Cardiac septum (tissue), 1 donor: ENCODE measurements around the gene TPGS2. TPM values are rescaled to one million over a fixed set of nuclear protein-coding genes. Genes with fewer than 3 reads are reported as not detected.

ENCODE experiments used
- DNase-seq: peaks from one replicate; pipeline ENCODE4 v3.0.0-alpha.2; 2020; ENCODE audit warnings: low spot score
- intact Hi-C: fragments of 100-400 bp; cut with DNase I; formaldehyde crosslinking; loops from one replicate; pipeline ENCODE4 v1.14.0; 2022
- total RNA-seq: library from RNA; stranded (reverse); fragmentation: NEBNext Ultra II Directional; extraction: Animal tissue kit (Norgen Biotek cat#: 25700); gene quantifications from one replicate; pipeline ENCODE4 v1.2.1, GENCODE V29; 2021
- donor health status: DM: no; HTN: no; CAD: no.

Gene TPGS2
- total RNA-seq, 1 donor from 2014 or later: 28.4 TPM

DNA sequence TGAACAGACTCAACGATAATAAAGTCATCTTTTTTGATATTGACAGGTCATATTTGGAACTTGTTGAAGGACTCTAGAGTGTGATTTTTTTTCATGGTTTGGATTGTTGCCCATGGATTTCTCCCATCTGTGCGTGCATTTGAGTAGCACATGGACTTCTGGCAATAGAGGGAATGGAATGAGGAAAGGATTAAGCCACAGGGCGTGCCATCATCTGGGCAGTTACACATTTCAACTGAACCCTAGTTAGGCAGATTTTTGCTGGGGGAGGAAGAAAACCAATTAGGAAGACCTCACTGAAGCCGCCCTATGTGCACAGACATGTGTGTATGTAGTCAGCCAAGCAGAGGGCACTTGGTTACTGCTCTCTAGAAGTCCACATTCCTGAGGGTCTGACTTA is 72.6 kb downstream of the TPGS2 start:
- DNase-seq: no peak
- intact Hi-C loops: loop anchor here (2.0 kb wide), 1 partner anchor 67 kb away; no protein-coding TSS in a partner anchor

DNA sequence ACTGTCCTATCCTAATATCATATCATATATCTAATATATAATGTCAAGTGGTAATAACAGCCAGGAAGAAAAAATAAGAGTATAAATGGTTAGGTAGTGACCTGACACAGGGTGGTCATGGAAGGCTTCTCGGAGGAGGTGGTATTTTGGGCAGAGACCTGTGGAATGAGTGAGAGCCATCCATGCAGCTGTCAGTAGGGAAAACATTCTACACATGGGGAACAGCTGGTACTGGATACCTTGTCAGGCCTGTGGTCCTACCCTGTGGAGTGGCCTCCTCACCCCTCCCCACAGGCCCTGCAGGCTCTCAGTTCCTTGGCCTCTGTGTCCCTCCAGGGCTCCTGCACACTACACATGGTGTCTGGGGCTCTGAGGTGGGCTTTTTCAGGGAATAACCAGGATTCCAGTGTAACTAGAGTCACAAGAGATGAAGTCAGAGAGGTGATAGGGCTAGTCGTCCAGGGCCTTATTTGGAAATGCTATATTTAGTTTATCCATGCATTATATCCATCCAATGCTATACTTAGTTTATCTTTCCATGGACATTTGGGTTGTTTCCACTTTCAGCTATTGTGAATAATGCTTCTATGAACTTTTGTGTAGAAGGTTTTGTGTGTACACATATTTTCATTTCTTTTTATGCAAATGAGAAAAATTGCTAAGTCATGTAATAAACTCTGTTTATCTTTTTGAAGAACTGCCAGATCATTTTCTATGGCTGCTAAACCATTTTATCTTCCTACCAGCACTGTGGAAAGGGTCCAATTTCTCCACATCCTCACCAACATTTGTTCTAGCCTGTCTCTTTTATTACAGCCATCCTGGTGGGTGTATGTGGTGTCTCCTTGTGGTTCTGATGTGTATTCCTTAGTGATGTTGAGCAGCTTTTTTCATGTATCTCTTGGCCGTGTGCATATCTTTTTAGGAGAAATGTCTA is 75.6 kb downstream of the TPGS2 start:
- intact Hi-C loops: no loop called here
- DNase-seq: no peak

DNA sequence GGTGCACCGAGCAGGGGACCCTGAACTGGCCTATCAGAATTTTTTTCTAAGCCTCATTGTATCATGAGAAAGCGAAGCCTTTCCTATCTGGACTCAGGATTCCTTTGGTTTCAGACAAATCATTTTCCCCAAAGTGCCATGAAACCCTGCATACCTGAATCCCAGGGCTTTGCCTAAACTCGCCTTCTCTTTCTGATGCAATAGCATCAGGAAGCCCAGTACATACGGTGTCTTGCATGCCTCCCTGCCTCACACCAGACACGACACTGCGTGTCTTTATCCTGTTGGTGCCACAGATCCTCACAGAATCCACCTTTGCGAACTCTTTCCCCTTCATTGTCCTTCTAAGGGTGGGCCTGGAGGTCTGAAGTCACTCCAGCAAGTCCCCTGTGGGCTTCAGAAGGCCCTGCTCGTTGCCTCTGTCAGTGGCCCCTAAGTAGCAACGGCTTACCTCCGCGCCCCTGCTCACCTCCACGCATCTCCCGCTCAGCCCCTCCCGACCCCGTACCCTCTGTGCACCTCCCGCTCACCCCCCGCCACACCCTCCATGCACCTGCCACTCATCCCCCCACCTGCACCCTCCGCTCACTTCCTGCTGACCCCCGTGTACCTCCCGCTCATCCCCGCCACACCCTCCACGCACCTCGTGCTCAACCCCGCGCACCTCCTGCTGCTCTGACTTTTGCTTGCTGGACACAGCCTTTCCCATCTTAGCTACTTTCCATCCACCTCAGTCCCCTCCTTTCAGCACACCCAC is 83.4 kb downstream of the TPGS2 start:
- intact Hi-C loops: no loop called here
- no peak for DNase-seq

DNA sequence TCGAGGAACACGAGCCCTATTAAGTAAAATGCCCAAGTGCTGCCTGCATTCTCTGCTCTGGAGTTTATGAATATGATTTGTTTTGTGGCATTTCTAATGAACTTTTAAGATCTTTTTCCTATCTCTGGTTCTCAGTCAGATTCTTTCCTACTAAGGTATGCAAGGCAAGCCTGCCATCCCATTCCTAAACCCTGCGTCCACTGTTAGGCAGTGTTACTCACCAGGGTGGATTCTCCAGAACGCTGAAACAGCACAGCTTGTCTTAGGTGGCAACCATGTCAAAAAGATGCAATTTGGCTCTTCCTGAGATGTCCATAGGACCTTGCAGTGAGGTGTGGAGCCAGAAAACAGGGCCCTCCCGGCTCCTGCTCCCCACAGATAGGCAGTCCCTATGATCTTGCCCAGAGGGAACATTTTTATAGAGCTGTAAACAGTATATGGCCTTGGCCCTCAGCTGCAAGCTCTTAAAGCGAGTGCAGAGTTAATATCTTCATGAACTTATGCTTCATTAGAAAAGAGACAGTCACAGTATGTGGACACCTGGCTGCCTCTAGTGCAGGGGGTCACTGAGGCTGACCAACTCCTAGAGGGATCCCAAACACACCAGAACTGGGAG is 84.4 kb downstream of the TPGS2 start:
- DNase-seq: no peak
- intact Hi-C loops: no loop called here

Other genes with a start within 250 kb of the TPGS2 start
- gene KIAA1328, start 125 bp upstream of the TPGS2 start, total RNA-seq: 4.8 TPM